ENCODE results near the gene PRDM11. TPM values are rescaled to one million over a fixed set of nuclear protein-coding genes. Genes with fewer than 3 reads are reported as not detected.

Gene PRDM11
- polyA plus RNA-seq, 1 experiment: 2.6 TPM

DNA sequence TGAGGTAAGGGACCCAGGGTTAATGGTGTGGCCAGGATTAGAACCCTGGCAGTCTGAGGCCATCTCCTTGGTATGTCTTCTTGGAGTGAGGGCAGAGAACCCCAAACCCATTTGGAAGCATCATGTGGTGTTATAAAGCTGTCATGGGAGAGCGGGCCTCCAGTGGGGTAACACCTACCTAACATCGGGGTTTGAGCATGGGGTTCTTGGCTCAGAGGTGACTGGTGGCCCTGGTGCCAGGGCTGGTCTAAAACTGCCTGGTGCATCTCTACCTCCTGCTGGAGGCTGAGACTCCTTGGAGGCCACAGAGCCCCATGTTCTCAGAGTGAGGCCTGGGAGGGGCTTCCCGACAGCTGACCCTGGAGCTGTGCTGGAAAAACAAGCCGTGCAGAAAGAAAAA is 4.5 kb downstream of the PRDM11 start:
- CTCF ChIA-PET: no interaction called here
- POLR2A ChIA-PET: no interaction called here
- H3K27me3 ChIP-seq (ENCODE audit: control insufficient read depth, insufficient read depth, low read length): peaks cover 3% of the 10 kb centered on the region
- DNase-seq (ENCODE audit: low read depth, low spot score): no peak
- no peak overlapping the region for H3K27ac ChIP-seq (ENCODE audit: low read depth, low read length)
- no peaks in the 10 kb centered on the region; the same call in 1 of the 2 replicates for H3K9me3 ChIP-seq (ENCODE audit: control insufficient read depth, insufficient read depth, low read length)
- H3K4me3 ChIP-seq (ENCODE audit: low read depth, low read length): no peak overlapping the region
- TF ChIP-seq, protein P1, sequence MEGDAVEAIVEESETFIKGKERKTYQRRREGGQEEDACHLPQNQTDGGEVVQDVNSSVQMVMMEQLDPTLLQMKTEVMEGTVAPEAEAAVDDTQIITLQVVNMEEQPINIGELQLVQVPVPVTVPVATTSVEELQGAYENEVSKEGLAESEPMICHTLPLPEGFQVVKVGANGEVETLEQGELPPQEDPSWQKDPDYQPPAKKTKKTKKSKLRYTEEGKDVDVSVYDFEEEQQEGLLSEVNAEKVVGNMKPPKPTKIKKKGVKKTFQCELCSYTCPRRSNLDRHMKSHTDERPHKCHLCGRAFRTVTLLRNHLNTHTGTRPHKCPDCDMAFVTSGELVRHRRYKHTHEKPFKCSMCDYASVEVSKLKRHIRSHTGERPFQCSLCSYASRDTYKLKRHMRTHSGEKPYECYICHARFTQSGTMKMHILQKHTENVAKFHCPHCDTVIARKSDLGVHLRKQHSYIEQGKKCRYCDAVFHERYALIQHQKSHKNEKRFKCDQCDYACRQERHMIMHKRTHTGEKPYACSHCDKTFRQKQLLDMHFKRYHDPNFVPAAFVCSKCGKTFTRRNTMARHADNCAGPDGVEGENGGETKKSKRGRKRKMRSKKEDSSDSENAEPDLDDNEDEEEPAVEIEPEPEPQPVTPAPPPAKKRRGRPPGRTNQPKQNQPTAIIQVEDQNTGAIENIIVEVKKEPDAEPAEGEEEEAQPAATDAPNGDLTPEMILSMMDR (IDR thresholded peaks at IDR 0.05; ENCODE audit: low read depth, low read length): no peak

DNA sequence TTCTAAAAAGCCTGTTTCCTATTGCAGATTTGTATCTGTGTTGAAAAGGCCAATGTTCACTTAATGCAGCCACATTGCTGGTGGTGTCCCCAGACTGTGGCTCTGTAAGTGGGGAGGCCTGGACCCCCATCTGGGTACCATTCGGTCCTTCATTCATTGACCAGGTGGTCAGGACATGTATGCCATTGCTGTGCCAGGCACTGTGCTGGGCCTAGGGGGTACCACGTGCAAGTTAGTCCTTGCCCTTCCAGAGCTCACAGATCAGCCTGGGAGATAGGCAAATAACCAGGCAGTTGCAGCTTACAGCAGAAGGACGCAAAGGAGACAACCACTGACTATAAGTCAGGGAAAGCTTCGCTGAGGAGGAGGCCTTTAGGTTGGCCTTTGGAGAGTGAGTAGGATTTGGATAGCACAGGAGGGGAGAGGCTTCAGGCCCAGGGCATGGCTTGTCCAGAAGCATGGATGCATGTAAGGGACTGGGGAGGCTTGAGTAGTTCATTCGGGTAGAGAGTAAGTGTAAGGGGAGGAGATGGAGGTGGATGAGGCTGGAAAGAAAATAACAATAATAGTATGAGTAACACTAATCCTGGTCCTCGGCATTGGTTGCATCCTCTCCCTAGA is 5.0 kb downstream of the PRDM11 start:
- ChIA-PET CTCF (no interaction called here), POLR2A (no interaction called here)
- no peak for DNase-seq (ENCODE audit: low read depth, low spot score)
- H3K4me3 ChIP-seq (ENCODE audit: low read depth, low read length): no peak overlapping the region
- H3K27me3 ChIP-seq (ENCODE audit: control insufficient read depth, insufficient read depth, low read length): peaks cover 3% of the 10 kb centered on the region
- no peaks in the 10 kb centered on the region; the same call in 1 of the 2 replicates for H3K9me3 ChIP-seq (ENCODE audit: control insufficient read depth, insufficient read depth, low read length)
- no peak overlapping the region for H3K27ac ChIP-seq (ENCODE audit: low read depth, low read length)
- TF ChIP-seq, protein P1 (IDR thresholded peaks at IDR 0.05; ENCODE audit: low read depth, low read length): no peak

DNA sequence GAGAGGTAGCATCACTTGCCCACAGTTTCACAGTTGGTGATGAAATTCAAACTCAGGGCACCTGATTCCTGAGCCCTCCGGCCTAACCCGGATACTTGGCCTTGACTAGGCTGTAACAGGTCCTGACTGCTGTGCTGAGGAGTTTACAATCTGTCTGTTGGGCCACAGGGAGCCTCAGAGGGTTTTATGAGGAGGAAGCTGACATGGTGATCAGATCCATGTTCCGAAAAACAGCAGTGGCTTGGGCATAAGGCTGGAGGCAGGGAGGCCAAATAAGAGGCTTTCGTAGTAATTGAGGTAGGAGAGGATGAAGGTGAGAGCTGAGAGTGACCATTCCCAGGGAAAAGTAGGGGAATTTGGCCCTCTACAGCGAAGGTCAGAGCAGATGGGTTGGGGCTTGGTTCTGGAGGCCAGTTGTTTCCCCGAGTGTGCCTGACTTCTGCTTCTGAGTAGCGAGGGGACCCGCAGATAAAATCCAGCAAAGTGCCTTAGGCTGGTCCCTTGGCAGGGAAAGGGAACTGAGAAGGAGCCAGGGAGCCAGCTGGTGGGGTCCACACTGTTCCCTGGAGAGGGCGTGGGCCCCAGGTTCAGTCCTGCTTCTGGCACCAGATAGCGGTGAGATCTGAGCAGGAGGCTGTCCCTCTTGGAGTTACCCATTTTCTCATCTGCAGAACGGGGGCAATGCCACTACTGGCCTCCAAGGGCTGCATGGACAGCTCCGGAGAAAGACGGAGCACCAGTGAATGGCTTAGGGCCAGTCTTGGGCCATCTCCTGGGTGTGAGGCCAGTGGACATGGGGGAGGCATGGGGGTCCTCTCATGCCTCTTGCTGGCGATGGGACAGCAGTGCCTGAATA is 6.5 kb downstream of the PRDM11 start:
- no peaks in the 10 kb centered on the region; the same call in 1 of the 2 replicates for H3K9me3 ChIP-seq (ENCODE audit: control insufficient read depth, insufficient read depth, low read length)
- no peak overlapping the region for H3K4me3 ChIP-seq (ENCODE audit: low read depth, low read length)
- no peak for DNase-seq (ENCODE audit: low read depth, low spot score)
- H3K27me3 ChIP-seq (ENCODE audit: control insufficient read depth, insufficient read depth, low read length): peaks cover 3% of the 10 kb centered on the region
- H3K27ac ChIP-seq (ENCODE audit: low read depth, low read length): no peak overlapping the region
- ChIA-PET POLR2A (no interaction called here), CTCF (no interaction called here)
- TF ChIP-seq, protein P1 (IDR thresholded peaks at IDR 0.05; ENCODE audit: low read depth, low read length): no peak

DNA sequence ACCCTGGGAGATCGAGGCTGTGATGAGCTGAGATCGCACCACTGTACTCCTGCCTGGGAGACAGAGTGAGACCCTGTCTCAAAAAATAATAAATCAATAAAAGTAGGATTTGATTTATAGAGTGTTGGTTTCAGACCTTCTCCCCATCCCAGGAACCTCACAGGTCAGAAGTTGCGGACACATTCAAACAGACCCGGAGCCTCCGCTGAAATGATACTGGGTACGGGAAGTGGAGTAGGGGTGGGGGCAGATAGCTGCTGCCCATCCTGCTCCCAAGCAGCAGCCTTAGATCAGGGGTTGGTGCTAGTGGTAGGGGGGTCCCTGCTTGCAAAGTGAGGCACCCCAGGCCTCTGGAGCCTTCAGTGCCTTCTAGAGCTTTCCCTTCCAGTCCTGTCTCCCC is 7.8 kb downstream of the PRDM11 start:
- POLR2A ChIA-PET: interaction anchor here (0.5 kb wide), 1 partner anchor 410 kb away, joined by 7 read pairs; no protein-coding TSS in a partner anchor
- no peak overlapping the region for H3K27ac ChIP-seq (ENCODE audit: low read depth, low read length)
- no peak overlapping the region for H3K4me3 ChIP-seq (ENCODE audit: low read depth, low read length)
- TF ChIP-seq, protein P1 (IDR thresholded peaks at IDR 0.05; ENCODE audit: low read depth, low read length): no peak
- peaks cover 3% of the 10 kb centered on the region for H3K27me3 ChIP-seq (ENCODE audit: control insufficient read depth, insufficient read depth, low read length)
- CTCF ChIA-PET: no interaction called here
- H3K9me3 ChIP-seq (ENCODE audit: control insufficient read depth, insufficient read depth, low read length): no peaks in the 10 kb centered on the region; the same call in 1 of the 2 replicates
- DNase-seq (ENCODE audit: low read depth, low spot score): no peak

DNA sequence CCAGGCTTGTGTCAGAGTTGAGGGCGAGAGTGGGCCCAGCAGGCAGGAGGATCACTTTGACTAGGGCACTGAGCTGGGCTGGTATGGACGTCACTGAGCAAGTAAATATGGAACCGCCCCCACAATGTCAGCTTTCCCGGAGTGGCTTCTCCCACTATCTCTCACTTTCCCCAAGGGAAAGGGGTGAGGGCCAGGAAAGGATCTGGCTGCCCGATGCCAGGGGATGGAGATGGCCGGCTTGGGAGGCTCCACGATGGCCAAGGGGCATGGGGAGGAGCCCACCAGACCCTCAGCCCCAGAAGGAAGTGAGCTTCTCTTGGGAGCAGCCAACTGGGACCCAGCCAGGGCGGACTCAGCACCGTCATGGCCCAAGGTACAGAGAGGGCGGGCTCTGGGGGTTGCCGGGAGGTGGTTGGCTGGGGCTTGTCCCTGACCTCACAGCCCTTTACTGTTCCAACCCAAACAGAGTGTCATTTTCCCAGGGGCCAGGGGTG is 8.7 kb downstream of the PRDM11 start:
- TF ChIP-seq, protein P1 (IDR thresholded peaks at IDR 0.05; ENCODE audit: low read depth, low read length): no peak
- ChIA-PET POLR2A (no interaction called here), CTCF (no interaction called here)
- H3K27me3 ChIP-seq (ENCODE audit: control insufficient read depth, insufficient read depth, low read length): peaks cover 3% of the 10 kb centered on the region
- no peak for DNase-seq (ENCODE audit: low read depth, low spot score)
- no peak overlapping the region for H3K27ac ChIP-seq (ENCODE audit: low read depth, low read length)
- H3K9me3 ChIP-seq (ENCODE audit: control insufficient read depth, insufficient read depth, low read length): no peaks in the 10 kb centered on the region
- H3K4me3 ChIP-seq (ENCODE audit: low read depth, low read length): no peak overlapping the region
